ENCODE data around the gene AFF3.

DNA sequence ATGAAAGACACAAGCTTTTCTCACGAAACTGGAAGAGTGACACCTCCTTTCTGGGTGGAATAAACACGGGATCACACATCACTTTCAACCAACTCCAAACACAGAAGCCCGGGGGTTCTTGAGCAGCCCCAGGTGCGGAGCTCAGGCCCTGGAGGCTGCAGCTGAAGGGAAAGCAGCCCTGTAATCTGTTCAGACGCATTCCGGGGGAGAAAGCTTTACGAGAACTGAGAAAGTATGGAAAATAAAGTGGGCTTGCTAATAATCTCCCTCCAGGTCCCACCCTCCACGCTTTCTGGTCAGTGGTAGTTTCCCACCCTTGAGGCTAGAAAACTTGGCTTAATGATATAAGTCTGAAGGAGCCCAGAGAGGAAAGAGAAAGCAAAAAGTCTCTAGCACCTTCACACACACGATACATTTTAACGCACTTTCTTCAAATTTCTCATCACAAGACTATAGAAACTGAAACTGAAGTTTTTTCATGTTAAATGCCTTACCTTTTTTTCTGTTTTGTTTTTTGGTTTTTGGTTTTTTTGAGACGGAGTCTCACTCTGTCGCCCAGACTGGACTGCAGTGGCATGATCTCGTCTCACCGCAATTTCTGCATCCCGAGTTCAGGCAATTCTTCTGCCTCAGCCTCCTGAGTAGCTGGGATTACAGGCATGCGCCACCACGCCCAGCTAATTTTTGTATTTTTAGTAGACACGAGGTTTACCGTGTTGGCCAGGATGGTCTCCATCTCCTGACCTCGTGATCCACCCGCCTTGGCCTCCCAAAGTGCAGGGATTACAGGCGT, 141.3 kb downstream of the AFF3 start:
- TF ChIP-seq, protein P1, sequence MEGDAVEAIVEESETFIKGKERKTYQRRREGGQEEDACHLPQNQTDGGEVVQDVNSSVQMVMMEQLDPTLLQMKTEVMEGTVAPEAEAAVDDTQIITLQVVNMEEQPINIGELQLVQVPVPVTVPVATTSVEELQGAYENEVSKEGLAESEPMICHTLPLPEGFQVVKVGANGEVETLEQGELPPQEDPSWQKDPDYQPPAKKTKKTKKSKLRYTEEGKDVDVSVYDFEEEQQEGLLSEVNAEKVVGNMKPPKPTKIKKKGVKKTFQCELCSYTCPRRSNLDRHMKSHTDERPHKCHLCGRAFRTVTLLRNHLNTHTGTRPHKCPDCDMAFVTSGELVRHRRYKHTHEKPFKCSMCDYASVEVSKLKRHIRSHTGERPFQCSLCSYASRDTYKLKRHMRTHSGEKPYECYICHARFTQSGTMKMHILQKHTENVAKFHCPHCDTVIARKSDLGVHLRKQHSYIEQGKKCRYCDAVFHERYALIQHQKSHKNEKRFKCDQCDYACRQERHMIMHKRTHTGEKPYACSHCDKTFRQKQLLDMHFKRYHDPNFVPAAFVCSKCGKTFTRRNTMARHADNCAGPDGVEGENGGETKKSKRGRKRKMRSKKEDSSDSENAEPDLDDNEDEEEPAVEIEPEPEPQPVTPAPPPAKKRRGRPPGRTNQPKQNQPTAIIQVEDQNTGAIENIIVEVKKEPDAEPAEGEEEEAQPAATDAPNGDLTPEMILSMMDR (optimal IDR thresholded peaks at IDR 0.05 in 1 of 3, IDR thresholded peaks at IDR 0.05 in 1 of 3, conservative IDR thresholded peaks at IDR 0.05 in 1 of 3; ENCODE audit: extremely low read depth in 1 of 3, insufficient read depth in 2 of 3, low read length in 3 of 3), result no peak
- TF ChIP-seq EZH2 (IDR thresholded peaks at IDR 0.05; ENCODE audit: low read length), result no peak

Data from keratinocyte (primary cell).